H9 (cell line): ENCODE data around the gene BCL7C. TPM values are rescaled to one million over a fixed set of nuclear protein-coding genes. Genes with fewer than 3 reads are reported as not detected.

Source experiments
- DNase-seq: peaks from one replicate; pipeline ENCODE4 v3.0.0-alpha.2; 2017
- H2AFZ ChIP-seq: one replicate; pipeline ENCODE4 v1.6.1; 2013; ENCODE audit warnings: mild to moderate bottlenecking, low read length, control low read depth, moderate library complexity
- H2AK5ac ChIP-seq: 2 replicates; pipeline ENCODE4 v1.6.1; 2013; ENCODE audit warnings: low read length, control low read depth, mixed read lengths; ENCODE audit not compliant: insufficient read length
- H2BK120ac ChIP-seq: one replicate; pipeline ENCODE4 v1.6.1; 2013; ENCODE audit warnings: low read depth, mild to moderate bottlenecking, low read length, control low read depth, inconsistent platforms; ENCODE audit not compliant: poor library complexity, severe bottlenecking
- H2BK12ac ChIP-seq: 2 replicates; pipeline ENCODE4 v1.6.1; 2013; ENCODE audit warnings: low read length, control low read depth, mixed read lengths, low read depth; ENCODE audit not compliant: insufficient read length
- H2BK15ac ChIP-seq: 2 replicates; pipeline ENCODE4 v1.6.1; 2013; ENCODE audit warnings: low read depth, low read length, control low read depth
- H2BK20ac ChIP-seq: one replicate; pipeline ENCODE4 v1.6.1; 2013; ENCODE audit warnings: low read depth, mild to moderate bottlenecking, low read length, control low read depth, inconsistent platforms; ENCODE audit not compliant: poor library complexity, severe bottlenecking
- H2BK5ac ChIP-seq: 2 replicates; pipeline ENCODE4 v1.6.1; 2013; ENCODE audit warnings: low read length, control low read depth, mixed read lengths; ENCODE audit not compliant: insufficient read length
- H3K14ac ChIP-seq: 2 replicates; pipeline ENCODE4 v1.6.1; 2013; ENCODE audit warnings: low read length, control low read depth; ENCODE audit not compliant: insufficient read depth
- H3K18ac ChIP-seq: 2 replicates; pipeline ENCODE4 v1.6.1; 2013; ENCODE audit warnings: low read depth, mild to moderate bottlenecking, mixed read lengths, low read length, control low read depth; ENCODE audit not compliant: insufficient read length
- H3K23ac ChIP-seq: 2 replicates; pipeline ENCODE4 v1.6.1; 2013; ENCODE audit warnings: low read length, control low read depth, mixed read lengths, low read depth; ENCODE audit not compliant: insufficient read length
- H3K23me2 ChIP-seq: 2 replicates; pipeline ENCODE4 v1.6.1; 2013; ENCODE audit warnings: low read depth, mild to moderate bottlenecking, mixed read lengths, low read length, control low read depth; ENCODE audit not compliant: insufficient read length, poor library complexity, severe bottlenecking
- H3K27ac ChIP-seq: 2 replicates; pipeline ENCODE4 v1.5.1; 2013; ENCODE audit warnings: low read length, control low read depth, mixed read lengths, low read depth; ENCODE audit not compliant: insufficient read length
- H3K27me3 ChIP-seq: 2 replicates; pipeline ENCODE4 v1.6.1; 2013; ENCODE audit warnings: low read length, control low read depth, inconsistent platforms; ENCODE audit not compliant: insufficient read depth
- H3K4ac ChIP-seq: 2 replicates; pipeline ENCODE4 v1.6.1; 2013; ENCODE audit warnings: low read depth, mild to moderate bottlenecking, control low read depth, inconsistent platforms, low read length, moderate library complexity
- H3K4me1 ChIP-seq: 2 replicates; pipeline ENCODE4 v1.6.1; 2013; ENCODE audit warnings: low read length, control low read depth, inconsistent platforms; ENCODE audit not compliant: insufficient read depth
- H3K4me2 ChIP-seq: 2 replicates; pipeline ENCODE4 v1.6.1; 2013; ENCODE audit warnings: low read length, control low read depth, mixed read lengths; ENCODE audit not compliant: insufficient read length, insufficient read depth
- H3K56ac ChIP-seq: 2 replicates; pipeline ENCODE4 v1.6.1; 2013; ENCODE audit warnings: low read depth, mild to moderate bottlenecking, mixed read lengths, low read length, control low read depth; ENCODE audit not compliant: insufficient read length
- H3K79me1 ChIP-seq: 2 replicates; pipeline ENCODE4 v1.6.1; 2013; ENCODE audit warnings: low read depth, mild to moderate bottlenecking, moderate library complexity, low read length, control low read depth, inconsistent platforms; ENCODE audit not compliant: insufficient read depth, poor library complexity, severe bottlenecking
- H3K79me2 ChIP-seq: 2 replicates; pipeline ENCODE4 v1.6.1; 2013; ENCODE audit warnings: low read length, control low read depth, inconsistent platforms; ENCODE audit not compliant: insufficient read depth
- H3K9ac ChIP-seq: 2 replicates; pipeline ENCODE4 v1.6.1; 2013; ENCODE audit warnings: low read length, control low read depth, mixed read lengths; ENCODE audit not compliant: insufficient read length; ENCODE audit errors: extremely low read depth
- H3K9me3 ChIP-seq: one replicate; pipeline ENCODE4 v1.6.1; 2013; ENCODE audit warnings: low read depth, low read length, inconsistent platforms; ENCODE audit not compliant: control insufficient read depth
- H3T11ph ChIP-seq: one replicate; pipeline ENCODE4 v1.6.1; 2013; ENCODE audit warnings: mild to moderate bottlenecking, low read length, control low read depth, inconsistent platforms
- H4K20me1 ChIP-seq: one replicate; pipeline ENCODE4 v1.6.1; 2013; ENCODE audit not compliant: control insufficient read depth, insufficient read length, insufficient read depth
- H4K5ac ChIP-seq: 2 replicates; pipeline ENCODE4 v1.6.1; 2013; ENCODE audit warnings: low read depth, mild to moderate bottlenecking, mixed read lengths, low read length, control low read depth; ENCODE audit not compliant: insufficient read length
- H4K8ac ChIP-seq: replicated peaks from 2 replicates; pipeline ENCODE4 v1.6.1; 2013; ENCODE audit warnings: low read length, control low read depth, mixed read lengths, low read depth; ENCODE audit not compliant: insufficient read length
- H4K91ac ChIP-seq: 2 replicates; pipeline ENCODE4 v1.6.1; 2013; ENCODE audit warnings: low read depth, mild to moderate bottlenecking, moderate library complexity, mixed read lengths, low read length, control low read depth; ENCODE audit not compliant: insufficient read length
- H3K27ac Mint-ChIP-seq, 3 experiments: 2 replicates in 2 of 3; 3 replicates in 1 of 3; pipeline ENCODE4 v1.8.0; 2020 to 2021; ENCODE audit warnings: mixed read lengths in 3 of 3, mild to moderate bottlenecking in 1 of 3, moderate library complexity in 1 of 3
- H3K27me3 Mint-ChIP-seq: 2 replicates; pipeline ENCODE4 v1.8.0; 2021; ENCODE audit warnings: low read depth, mild to moderate bottlenecking, moderate library complexity, mixed read lengths
- H3K36me3 Mint-ChIP-seq, 3 experiments: 2 replicates in 2 of 3; 3 replicates in 1 of 3; pipeline ENCODE4 v1.8.0; 2020 to 2021; ENCODE audit warnings: low read depth in 3 of 3, mixed read lengths in 3 of 3; ENCODE audit not compliant: insufficient read depth in 1 of 3
- H3K4me1 Mint-ChIP-seq, 2 experiments: 2 replicates each; pipeline ENCODE4 v1.8.0; 2020; ENCODE audit warnings: mixed read lengths in 2 of 2
- H3K4me3 Mint-ChIP-seq, 2 experiments: 2 replicates in 1 of 2; 3 replicates in 1 of 2; pipeline ENCODE4 v1.8.0; 2020 to 2021; ENCODE audit warnings: mild to moderate bottlenecking in 2 of 2, mixed read lengths in 2 of 2, moderate library complexity in 1 of 2
- H3K9me3 Mint-ChIP-seq, 2 experiments: 2 replicates in 1 of 2; 3 replicates in 1 of 2; pipeline ENCODE4 v1.8.0; 2020; ENCODE audit warnings: mild to moderate bottlenecking in 2 of 2, mixed read lengths in 2 of 2, moderate library complexity in 1 of 2
- CTCF ChIP-seq: fragments of 200-600 bp; sonication (generic); conservative IDR thresholded peaks from 3 replicates; pipeline ENCODE4 v1.8.0; 2021; ENCODE audit warnings: antibody characterized with exemption, mild to moderate bottlenecking
- WGBS: extraction: QIAGEN DNeasy Blood & Tissue Kit; methylation state at CpG from one replicate; pipeline ENCODE4 v1.1.7; 2013; ENCODE audit warnings: missing lambda C conversion rate, low lambda C conversion rate, mixed read lengths; ENCODE audit not compliant: insufficient read length; ENCODE audit errors: extremely low coverage; 5-methylcytosine and 5-hydroxymethylcytosine counted together
- total RNA-seq: library from RNA; stranded (reverse); gene quantifications from 2 replicates; pipeline ENCODE4 v1.2.1, GENCODE V29; 2021

BCL7C gene
- total RNA-seq, 1 experiment from 2014 or later, result 18.3 TPM

DNA sequence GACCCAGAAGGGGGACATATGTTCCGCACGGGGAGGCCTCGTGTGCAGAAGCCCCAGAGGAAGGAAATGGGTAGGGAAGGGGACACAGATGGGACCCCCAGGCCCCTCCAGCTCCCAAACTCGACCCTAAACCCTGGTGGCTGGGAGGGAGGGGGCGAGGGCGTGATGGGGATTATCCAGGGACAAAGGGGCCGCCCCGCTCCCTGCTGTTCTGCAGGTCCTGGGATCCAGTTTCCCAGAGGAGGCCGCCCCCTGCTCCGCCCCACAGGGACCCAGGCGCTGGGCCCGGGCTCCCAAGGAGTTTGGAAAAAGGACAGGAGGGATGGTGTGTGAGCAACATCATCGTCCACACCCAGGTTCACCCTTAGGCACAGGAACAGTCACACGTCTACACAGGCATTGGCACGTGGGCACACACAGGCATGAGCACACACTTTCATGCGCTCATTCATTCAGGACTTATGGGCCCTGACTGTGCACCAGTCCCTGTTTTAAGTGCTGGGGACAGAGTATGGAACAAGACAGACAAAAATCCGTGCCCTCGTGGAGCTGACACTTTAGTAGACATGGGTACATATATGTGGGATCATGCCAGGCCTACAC is 16.7 kb upstream of the BCL7C start:
- Histone ChIP-seq H2BK20ac (no peak overlapping the region), H3K9ac (no peak overlapping the region), H2BK120ac (no peak overlapping the region), H3K4me2 (no peak overlapping the region), H3K18ac (no peak overlapping the region), H2AFZ (no peak overlapping the region), H2BK15ac (no peak overlapping the region), H3K27ac (no peak overlapping the region), H3K27me3 (no peaks in the 10 kb centered on the region), H2BK12ac (no peak overlapping the region), H4K91ac (no peak overlapping the region), H3K4ac (no peak overlapping the region), H4K20me1 (peaks cover 2% of the 10 kb centered on the region), H4K8ac (no peak overlapping the region), H3K23me2 (no peaks in the 10 kb centered on the region), H2AK5ac (no peak overlapping the region), H3K79me2 (no peaks in the 10 kb centered on the region), H3K23ac (no peak overlapping the region), H3K79me1 (no peaks in the 10 kb centered on the region), H3K14ac (no peak overlapping the region), H3T11ph (no peak overlapping the region), H4K5ac (no peak overlapping the region), H3K4me1 (no peaks in the 10 kb centered on the region), H3K9me3 (no peaks in the 10 kb centered on the region), H2BK5ac (no peak overlapping the region), H3K56ac (no peak overlapping the region)
- no peak for DNase-seq
- no peaks in the 10 kb centered on the region for H3K9me3 Mint-ChIP-seq
- peaks cover 6% of the 10 kb centered on the region for H3K27me3 Mint-ChIP-seq
- peak overlapping the region in 1 of 3 experiments; percentile 88; a peak in 1 of 7 replicates for H3K27ac Mint-ChIP-seq
- no peaks in the 10 kb centered on the region for H3K36me3 Mint-ChIP-seq
- H3K4me3 Mint-ChIP-seq, result no peak overlapping the region
- no peak for TF ChIP-seq CTCF
- no CpG with 5 or more reads among the region's 18 CpGs for WGBS
- H3K4me1 Mint-ChIP-seq, result peaks cover 18 to 20% of the 10 kb centered on the region in 2 experiments
